ENCODE results near the gene THRA.

THRA gene

DNA sequence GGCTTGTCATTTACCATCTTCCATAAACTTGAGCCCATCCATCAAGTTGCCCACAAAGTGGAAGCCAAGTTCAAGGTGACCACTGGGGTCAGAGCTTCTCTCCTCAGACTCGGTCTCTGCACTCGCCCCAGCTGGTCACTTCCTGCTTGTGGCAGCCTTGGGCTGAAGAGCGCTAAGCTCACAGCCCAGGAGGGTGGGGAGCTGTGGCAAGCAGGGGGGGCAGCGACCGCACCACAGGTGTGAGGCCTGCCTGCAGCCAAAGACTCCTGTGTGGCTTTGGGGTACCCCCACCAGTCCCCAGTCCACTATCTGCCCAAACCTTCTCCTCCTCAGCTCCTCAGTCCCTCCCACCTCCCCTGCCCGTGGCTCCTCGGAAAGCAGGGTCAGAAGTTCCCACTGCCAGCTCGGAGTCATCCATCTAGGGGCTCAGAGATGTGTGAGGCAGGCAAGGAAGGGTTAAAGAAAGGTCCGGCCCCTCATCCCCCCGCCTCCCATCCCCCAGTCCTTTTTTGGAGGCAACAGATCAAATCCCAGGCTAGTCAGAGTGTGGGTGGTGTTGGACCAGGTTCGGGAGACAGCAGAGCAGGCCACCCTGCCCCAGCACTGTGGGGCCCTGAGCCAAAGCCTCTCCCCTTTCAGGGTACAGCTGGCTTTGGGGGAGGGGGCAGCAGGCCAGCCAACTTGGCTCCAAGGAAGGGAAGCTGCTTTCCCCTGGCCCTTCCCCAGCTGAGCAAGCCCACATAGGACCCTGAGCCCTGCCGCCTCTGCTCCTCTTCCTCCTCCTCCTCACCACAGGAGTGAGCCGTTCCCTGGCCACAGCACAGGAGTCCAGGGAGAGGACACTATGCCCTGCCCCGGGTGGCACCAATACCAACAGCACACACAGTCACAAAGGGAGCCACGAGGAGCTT lies 44.3 kb upstream of the THRA start:
- no peak for DNase-seq (ENCODE audit: low read depth)
- no peak overlapping the region for H3K4me3 ChIP-seq (ENCODE audit: low read depth, low read length)
- TF ChIP-seq, protein P1, sequence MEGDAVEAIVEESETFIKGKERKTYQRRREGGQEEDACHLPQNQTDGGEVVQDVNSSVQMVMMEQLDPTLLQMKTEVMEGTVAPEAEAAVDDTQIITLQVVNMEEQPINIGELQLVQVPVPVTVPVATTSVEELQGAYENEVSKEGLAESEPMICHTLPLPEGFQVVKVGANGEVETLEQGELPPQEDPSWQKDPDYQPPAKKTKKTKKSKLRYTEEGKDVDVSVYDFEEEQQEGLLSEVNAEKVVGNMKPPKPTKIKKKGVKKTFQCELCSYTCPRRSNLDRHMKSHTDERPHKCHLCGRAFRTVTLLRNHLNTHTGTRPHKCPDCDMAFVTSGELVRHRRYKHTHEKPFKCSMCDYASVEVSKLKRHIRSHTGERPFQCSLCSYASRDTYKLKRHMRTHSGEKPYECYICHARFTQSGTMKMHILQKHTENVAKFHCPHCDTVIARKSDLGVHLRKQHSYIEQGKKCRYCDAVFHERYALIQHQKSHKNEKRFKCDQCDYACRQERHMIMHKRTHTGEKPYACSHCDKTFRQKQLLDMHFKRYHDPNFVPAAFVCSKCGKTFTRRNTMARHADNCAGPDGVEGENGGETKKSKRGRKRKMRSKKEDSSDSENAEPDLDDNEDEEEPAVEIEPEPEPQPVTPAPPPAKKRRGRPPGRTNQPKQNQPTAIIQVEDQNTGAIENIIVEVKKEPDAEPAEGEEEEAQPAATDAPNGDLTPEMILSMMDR (IDR thresholded peaks at IDR 0.05; ENCODE audit: control insufficient read depth, extremely low read depth, insufficient read depth) = no peak

DNA sequence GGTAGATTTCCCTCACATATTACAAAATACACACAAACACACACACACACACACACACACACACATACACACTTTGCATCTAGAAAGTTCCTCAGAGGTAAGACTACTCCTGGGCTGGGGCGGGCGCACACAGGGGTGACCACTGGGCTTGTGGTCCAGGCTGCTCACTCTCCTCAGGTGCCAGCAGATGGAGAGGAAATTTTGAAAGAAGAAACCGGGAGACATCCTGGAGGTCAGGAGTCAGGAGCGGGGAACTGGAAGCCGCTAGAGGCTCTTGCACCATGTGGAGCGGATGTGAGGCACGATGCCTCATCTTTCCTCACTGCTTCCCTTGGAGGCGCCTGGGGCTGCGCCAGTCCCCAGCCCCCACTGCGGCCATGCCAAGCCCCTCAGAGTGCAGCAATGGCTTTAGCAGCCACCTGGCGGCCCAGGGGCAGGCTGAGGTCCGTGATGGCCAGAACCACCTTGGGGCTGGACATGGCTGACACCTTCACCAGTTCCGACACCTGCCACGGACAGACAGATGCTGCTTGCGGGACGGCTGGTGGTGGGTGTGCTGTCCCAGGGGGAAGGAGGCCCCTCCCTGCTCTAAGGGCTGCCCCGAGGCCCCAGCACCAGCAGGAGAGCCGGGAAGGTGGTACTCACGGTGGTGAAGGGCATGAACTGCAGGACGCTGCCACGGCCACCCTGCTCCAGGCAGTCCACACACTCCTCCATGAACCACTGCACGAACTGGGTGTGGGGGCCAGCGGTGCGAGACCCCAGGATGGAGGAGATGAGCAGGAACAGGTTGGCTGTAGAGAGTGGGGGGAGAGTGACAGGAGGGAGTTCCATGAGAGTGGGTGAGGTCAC lies 43.4 kb upstream of the THRA start:
- TF ChIP-seq, protein P1 (IDR thresholded peaks at IDR 0.05; ENCODE audit: control insufficient read depth, extremely low read depth, insufficient read depth) = no peak
- H3K4me3 ChIP-seq (ENCODE audit: low read depth, low read length) = no peak overlapping the region
- DNase-seq (ENCODE audit: low read depth) = no peak

DNA sequence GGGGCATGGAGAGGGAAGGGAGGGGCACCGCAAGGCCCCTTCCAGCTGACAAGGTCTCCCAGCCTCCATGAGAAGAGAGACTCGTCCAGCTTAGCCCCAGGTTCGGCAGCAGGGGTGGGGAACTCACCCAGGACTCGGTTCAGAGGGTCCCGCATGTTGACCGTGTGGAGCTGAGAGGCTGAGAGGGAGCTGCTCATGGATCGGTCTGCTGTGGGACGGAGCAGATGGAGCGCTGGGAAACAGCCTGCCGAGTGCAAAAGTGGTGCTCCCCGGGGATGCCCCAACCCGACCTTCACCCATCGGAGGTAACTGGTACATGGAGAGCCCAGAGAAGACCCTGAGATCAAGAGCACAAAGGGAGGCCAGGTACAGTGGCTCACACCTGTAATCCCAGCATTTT lies 42.6 kb upstream of the THRA start:
- no peak overlapping the region for H3K4me3 ChIP-seq (ENCODE audit: low read depth, low read length)
- TF ChIP-seq, protein P1 (IDR thresholded peaks at IDR 0.05; ENCODE audit: control insufficient read depth, extremely low read depth, insufficient read depth) = no peak
- no peak for DNase-seq (ENCODE audit: low read depth)

DNA sequence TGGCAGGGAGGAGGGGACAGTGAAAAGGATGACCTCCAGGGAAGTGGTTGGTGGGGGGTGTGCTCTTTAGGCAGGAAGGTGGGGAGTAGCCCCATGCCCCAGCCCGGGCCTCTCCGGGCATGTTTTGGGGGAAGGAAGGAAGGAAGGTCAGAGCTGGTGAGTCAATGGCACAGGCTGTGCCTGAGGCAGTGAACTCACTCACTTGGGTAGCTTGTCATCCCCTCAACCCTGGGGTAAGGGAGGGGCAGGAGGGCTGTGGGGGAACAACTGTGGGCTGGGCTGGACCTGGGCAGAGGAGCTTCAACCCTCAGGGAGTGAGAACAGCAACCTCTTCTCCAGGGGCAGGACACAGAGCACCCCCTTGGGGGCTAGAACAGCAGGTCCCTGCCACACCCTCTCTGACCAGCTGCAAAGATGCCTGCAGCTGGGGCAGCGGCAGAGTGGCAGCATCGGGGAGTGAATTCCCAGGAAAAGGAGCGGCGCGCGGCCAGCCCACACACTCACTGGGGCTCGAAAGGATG lies 41.3 kb upstream of the THRA start:
- DNase-seq (ENCODE audit: low read depth) = no peak
- TF ChIP-seq, protein P1 (IDR thresholded peaks at IDR 0.05; ENCODE audit: control insufficient read depth, extremely low read depth, insufficient read depth) = no peak
- H3K4me3 ChIP-seq (ENCODE audit: low read depth, low read length) = no peak overlapping the region

DNA sequence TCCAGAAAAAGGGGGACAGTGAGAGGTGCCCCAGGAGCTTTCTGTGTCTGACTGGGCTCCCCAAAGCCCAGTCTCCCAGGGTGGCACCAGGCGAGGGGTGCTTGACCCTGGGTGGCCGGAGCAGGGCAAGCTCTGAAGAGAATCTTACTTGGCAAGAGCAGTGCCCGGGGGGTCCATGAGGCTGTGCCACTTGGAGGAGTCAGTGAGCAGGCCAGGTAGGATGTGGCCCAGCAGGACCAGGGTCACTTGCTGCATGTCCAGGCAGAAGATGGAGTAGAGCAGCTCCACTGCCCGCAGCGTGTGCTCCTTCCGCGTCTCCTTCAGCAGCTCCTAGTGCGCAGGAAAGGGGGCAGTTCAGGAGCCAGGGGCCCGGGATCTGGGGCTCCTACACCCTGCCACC lies 40.3 kb upstream of the THRA start:
- no peak overlapping the region for H3K4me3 ChIP-seq (ENCODE audit: low read depth, low read length)
- DNase-seq (ENCODE audit: low read depth) = no peak
- TF ChIP-seq, protein P1 (IDR thresholded peaks at IDR 0.05; ENCODE audit: control insufficient read depth, extremely low read depth, insufficient read depth) = no peak

DNA sequence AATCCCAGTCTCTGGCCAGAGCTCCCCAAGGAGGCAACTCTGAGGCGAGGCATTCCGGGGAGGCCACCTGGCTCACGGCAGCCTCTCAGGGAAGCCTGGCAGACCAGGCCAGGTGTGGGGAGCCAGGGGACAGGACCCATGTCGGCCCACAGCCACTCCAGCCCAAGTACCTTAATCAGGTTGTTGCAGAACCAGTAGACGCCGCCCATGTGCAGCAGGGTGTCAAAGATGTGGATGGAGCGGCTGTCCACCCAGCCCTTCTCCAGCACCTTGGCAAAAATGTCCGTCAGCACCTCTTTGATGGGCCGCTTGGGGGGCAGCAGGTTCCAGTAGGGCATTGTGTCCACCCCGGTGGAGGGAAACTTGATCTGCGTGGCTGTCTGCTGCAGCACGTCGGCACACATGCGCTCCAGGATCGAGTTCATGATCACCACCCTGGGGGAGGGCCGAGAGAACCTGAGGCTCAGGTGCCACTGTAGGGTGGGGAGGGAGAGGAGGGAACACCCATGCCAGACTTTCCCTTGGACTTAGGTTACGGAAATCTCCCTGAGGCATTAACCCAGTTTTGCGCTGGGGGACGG lies 39.7 kb upstream of the THRA start:
- no peak overlapping the region for H3K4me3 ChIP-seq (ENCODE audit: low read depth, low read length)
- no peak for DNase-seq (ENCODE audit: low read depth)
- TF ChIP-seq, protein P1 (IDR thresholded peaks at IDR 0.05; ENCODE audit: control insufficient read depth, extremely low read depth, insufficient read depth) = no peak

Data from LNCaP clone FGC (cell line).